HG02623 (cell line): ENCODE results near the gene BCAS3.
A peak's percentile ranks its signal among the peaks of the same experiment; 100 is the strongest.
"Not testable (repeated sequence)": the region's sequence is repeated elsewhere in the genome, so short reads cannot be mapped to it uniquely, and the experiment has no call there.

Experiments
- ATAC-seq: cut with Tn5 transposase; IDR thresholded peaks from one replicate; pipeline ENCODE4 v1.9.1; 2021; ENCODE audit warnings: moderate library complexity; ENCODE audit not compliant: unreplicated experiment

BCAS3 gene

GRCh38 chr17:60971515-60972369 lies 294.1 kb downstream of the BCAS3 start:
- peak; percentile 57 for ATAC-seq

- ATAC-seq = not testable (repeated sequence)
Measured at GRCh38 chr17:60976861-60977260, 299.2 kb downstream of the BCAS3 start.

- no peak for ATAC-seq
Measured at GRCh38 chr17:60989379-60989778, 311.7 kb downstream of the BCAS3 start.

GRCh38 chr17:60989846-60990245 lies 312.2 kb downstream of the BCAS3 start:
- ATAC-seq = no peak

- ATAC-seq = no peak
Measured at GRCh38 chr17:60993497-60993896, 315.8 kb downstream of the BCAS3 start.

- no peak for ATAC-seq
Measured at GRCh38 chr17:60995680-60996079, 318.0 kb downstream of the BCAS3 start.

- no peak for ATAC-seq
Measured at GRCh38 chr17:61000911-61001310, 323.3 kb downstream of the BCAS3 start.

GRCh38 chr17:61002316-61002736 lies 324.7 kb downstream of the BCAS3 start:
- no peak for ATAC-seq

- no peak for ATAC-seq
Measured at GRCh38 chr17:61005358-61005757, 327.7 kb downstream of the BCAS3 start.

- ATAC-seq = not testable (repeated sequence)
Measured at GRCh38 chr17:61005958-61006357, 328.3 kb downstream of the BCAS3 start.

- ATAC-seq = no peak
Measured at GRCh38 chr17:61007980-61008379, 330.3 kb downstream of the BCAS3 start.

GRCh38 chr17:61009663-61010062 lies 332.0 kb downstream of the BCAS3 start:
- no peak for ATAC-seq

GRCh38 chr17:61010661-61011170 lies 333.1 kb downstream of the BCAS3 start:
- no peak for ATAC-seq

GRCh38 chr17:61011251-61011650 lies 333.6 kb downstream of the BCAS3 start:
- ATAC-seq = no peak

- no peak for ATAC-seq
Measured at GRCh38 chr17:61015966-61016365, 338.3 kb downstream of the BCAS3 start.

- ATAC-seq = no peak
Measured at GRCh38 chr17:61017317-61018006, 339.8 kb downstream of the BCAS3 start.

- ATAC-seq = no peak
Measured at GRCh38 chr17:61018938-61019337, 341.3 kb downstream of the BCAS3 start.

GRCh38 chr17:61023996-61024395 lies 346.3 kb downstream of the BCAS3 start:
- no peak for ATAC-seq

GRCh38 chr17:61026818-61027217 lies 349.2 kb downstream of the BCAS3 start:
- ATAC-seq = no peak

GRCh38 chr17:61029181-61029580 lies 351.5 kb downstream of the BCAS3 start:
- ATAC-seq = no peak

GRCh38 chr17:61040666-61041065 lies 363.0 kb downstream of the BCAS3 start:
- ATAC-seq = no peak

GRCh38 chr17:61042348-61042747 lies 364.7 kb downstream of the BCAS3 start:
- not testable (repeated sequence) for ATAC-seq
